ENCODE results near the gene WDFY3. TPM values are rescaled to one million over a fixed set of nuclear protein-coding genes. Genes with fewer than 3 reads are reported as not detected.
A peak's percentile ranks its signal among the peaks of the same experiment; 100 is the strongest.
"Not testable (repeated sequence)": the region's sequence is repeated elsewhere in the genome, so short reads cannot be mapped to it uniquely, and the experiment has no call there.

The WDFY3 gene
- total and polyA plus RNA-seq, 9 of the 15 experiments (the other 6 are each of a cell fraction or from before 2014, with no cell fraction given), result 0.58 to 13.5 (median 9.4) TPM

DNA sequence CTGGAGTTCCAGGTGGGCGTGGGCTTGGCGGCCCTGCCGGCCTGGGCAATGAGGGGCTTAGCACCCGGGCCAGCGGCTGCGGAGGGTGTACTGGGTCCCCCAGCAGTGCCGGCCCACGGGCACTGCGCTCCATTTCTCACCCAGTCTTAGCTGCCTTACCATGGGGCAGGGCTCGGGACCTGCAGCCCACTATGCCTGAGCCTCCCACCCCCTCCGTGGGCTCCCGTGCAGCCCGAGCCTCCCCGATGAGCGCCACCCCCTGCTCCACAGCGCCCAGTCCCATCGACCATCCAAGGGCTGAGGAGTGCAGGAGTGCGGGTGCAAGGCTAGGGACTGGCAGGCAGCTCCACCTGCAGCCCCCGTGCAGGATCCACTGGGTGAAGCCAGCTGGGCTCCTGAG is 301.7 kb downstream of the WDFY3 start:
- BruUV-seq (replicated peaks); H3K9ac ChIP-seq (ENCODE audit: insufficient read depth in 1 of 2, low read depth in 2 of 2, low read length in 2 of 2); H3K79me2 ChIP-seq (ENCODE audit: control insufficient read depth, insufficient read depth, low read length); ATAC-seq; H3K27me3 ChIP-seq (ENCODE audit: control insufficient read depth in 2 of 2, insufficient read depth in 2 of 2, low read length in 2 of 2); H3K9me1 ChIP-seq (ENCODE audit: control insufficient read depth, insufficient read depth, low read length); H4K20me1 ChIP-seq (replicated peaks; ENCODE audit: control insufficient read depth, insufficient read depth, low read length); H3K27ac ChIP-seq (ENCODE audit: extremely low read depth, low read depth, low read length); DNase-seq (ENCODE audit: extremely low read depth in 1 of 4, low spot score in 3 of 4); in situ Hi-C loops (cut with MboI); H3K36me3 ChIP-seq (ENCODE audit: control insufficient read depth, insufficient read depth, low read length); H2AFZ ChIP-seq (ENCODE audit: low read depth, low read length); H3K9me3 ChIP-seq (replicated peaks; ENCODE audit: control insufficient read depth, insufficient read depth, low read depth, low read length); POLR2A ChIA-PET; H3K4me3 ChIP-seq; CTCF ChIA-PET (ENCODE audit: low intra/inter-chr PET ratio); H3K4me2 ChIP-seq (ENCODE audit: insufficient read depth, low read length); FAIRE-seq; H3K4me1 ChIP-seq (replicated peaks in 1 of 2; ENCODE audit: control insufficient read depth in 2 of 2, insufficient read depth in 2 of 2, low read length in 2 of 2); intact Hi-C loops (cut with micrococcal nuclease): not testable (repeated sequence)
- 0 out of 2 replicates have a peak, but pooled peaks have one; percentile 24 for TF ChIP-seq POLR2G (IDR thresholded peaks at IDR 0.05; ENCODE audit: low read depth, low read length)
- WGBS (ENCODE audit: insufficient coverage, low coverage, missing lambda C conversion rate), result 11% methylated on average over 12 of the region's 19 CpGs

DNA sequence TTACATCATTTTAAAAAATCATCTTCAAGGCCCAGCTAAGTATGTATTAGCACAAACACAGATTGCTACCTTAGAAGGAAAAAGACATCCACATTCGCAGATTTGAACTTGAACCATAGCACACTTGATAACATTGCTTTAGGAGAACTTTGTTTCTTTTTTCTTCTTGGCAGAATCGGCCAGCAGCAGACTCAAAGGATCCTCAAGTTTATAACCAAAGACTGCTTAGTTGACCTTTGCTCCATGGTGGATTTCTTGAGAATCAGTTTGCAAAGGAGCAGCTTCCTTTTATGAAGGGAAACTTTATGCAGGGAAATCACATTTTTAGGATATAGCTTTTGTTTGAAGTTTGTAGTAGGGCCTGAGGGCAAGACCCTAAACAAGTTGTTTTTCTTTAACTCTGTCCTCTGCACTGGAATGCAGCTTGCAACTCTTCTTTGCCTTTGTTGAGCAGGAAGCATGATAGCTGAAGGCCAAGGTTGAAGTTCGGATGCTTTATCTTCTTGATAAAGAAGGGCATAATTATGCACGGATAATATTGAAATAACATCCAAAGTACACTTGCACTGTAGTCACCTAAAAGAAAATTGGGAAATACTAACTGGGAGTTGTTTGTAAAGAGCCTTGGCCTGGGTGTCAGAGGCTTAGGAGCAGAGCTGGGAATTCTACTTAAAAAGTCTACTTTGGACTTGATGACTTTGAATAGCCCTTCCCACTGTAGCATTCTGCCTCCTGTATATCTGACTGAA is 305.1 kb downstream of the WDFY3 start:
- H3K9me3 ChIP-seq (replicated peaks; ENCODE audit: control insufficient read depth, insufficient read depth, low read depth, low read length), result no peaks in the 10 kb centered on the region
- H3K27ac ChIP-seq (ENCODE audit: extremely low read depth, low read depth, low read length), result no peak overlapping the region
- no peaks in the 10 kb centered on the region for H3K9me1 ChIP-seq (ENCODE audit: control insufficient read depth, insufficient read depth, low read length)
- DNase-seq (ENCODE audit: extremely low read depth in 1 of 4, low spot score in 3 of 4) (no peak), FAIRE-seq (no peak), ATAC-seq (no peak)
- H3K79me2 ChIP-seq (ENCODE audit: control insufficient read depth, insufficient read depth, low read length), result no peaks in the 10 kb centered on the region
- no peak overlapping the region for H2AFZ ChIP-seq (ENCODE audit: low read depth, low read length)
- TF ChIP-seq, protein P1, sequence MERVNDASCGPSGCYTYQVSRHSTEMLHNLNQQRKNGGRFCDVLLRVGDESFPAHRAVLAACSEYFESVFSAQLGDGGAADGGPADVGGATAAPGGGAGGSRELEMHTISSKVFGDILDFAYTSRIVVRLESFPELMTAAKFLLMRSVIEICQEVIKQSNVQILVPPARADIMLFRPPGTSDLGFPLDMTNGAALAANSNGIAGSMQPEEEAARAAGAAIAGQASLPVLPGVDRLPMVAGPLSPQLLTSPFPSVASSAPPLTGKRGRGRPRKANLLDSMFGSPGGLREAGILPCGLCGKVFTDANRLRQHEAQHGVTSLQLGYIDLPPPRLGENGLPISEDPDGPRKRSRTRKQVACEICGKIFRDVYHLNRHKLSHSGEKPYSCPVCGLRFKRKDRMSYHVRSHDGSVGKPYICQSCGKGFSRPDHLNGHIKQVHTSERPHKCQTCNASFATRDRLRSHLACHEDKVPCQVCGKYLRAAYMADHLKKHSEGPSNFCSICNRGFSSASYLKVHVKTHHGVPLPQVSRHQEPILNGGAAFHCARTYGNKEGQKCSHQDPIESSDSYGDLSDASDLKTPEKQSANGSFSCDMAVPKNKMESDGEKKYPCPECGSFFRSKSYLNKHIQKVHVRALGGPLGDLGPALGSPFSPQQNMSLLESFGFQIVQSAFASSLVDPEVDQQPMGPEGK (CRISPR knock-in tag; IDR thresholded peaks at IDR 0.05; ENCODE audit: borderline replicate concordance), result no peak
- TF ChIP-seq ZNF696 (CRISPR knock-in tag; conservative IDR thresholded peaks at IDR 0.05), result no peak
- H3K9ac ChIP-seq (ENCODE audit: insufficient read depth in 1 of 2, low read depth in 2 of 2, low read length in 2 of 2), result no peak overlapping the region
- no peaks in the 10 kb centered on the region for H3K27me3 ChIP-seq (ENCODE audit: control insufficient read depth in 2 of 2, insufficient read depth in 2 of 2, low read length in 2 of 2)
- ChIA-PET CTCF (ENCODE audit: low intra/inter-chr PET ratio) (no interaction called here), POLR2A (no interaction called here)
- H4K20me1 ChIP-seq (replicated peaks; ENCODE audit: control insufficient read depth, insufficient read depth, low read length), result no peaks in the 10 kb centered on the region
- WGBS (ENCODE audit: insufficient coverage, low coverage, missing lambda C conversion rate), result 5% methylated on average over 4 of the region's 4 CpGs
- intact Hi-C loops (cut with micrococcal nuclease) (no loop called here), in situ Hi-C loops (cut with MboI) (no loop called here)
- H3K36me3 ChIP-seq (ENCODE audit: control insufficient read depth, insufficient read depth, low read length), result no peaks in the 10 kb centered on the region
- no peak overlapping the region for H3K4me3 ChIP-seq
- no peak overlapping the region for H3K4me2 ChIP-seq (ENCODE audit: insufficient read depth, low read length)
- no TSS peak for BruUV-seq (replicated peaks)
- no peaks in the 10 kb centered on the region for H3K4me1 ChIP-seq (replicated peaks in 1 of 2; ENCODE audit: control insufficient read depth in 2 of 2, insufficient read depth in 2 of 2, low read length in 2 of 2)
